Prostate gland (tissue), 2 donors: ENCODE results near the gene CAD.

ENCODE experiments used
- POLR2A ChIP-seq: fragments of 450-650 bp; IDR thresholded peaks from one replicate; pipeline ENCODE4 v1.6.1; 2016; ENCODE audit warnings: antibody characterized with exemption, mild to moderate bottlenecking
- POLR2AphosphoS5 ChIP-seq: sonication (generic); formaldehyde crosslinking; IDR thresholded peaks from one replicate; pipeline ENCODE4 v1.6.1; 2017; ENCODE audit warnings: antibody characterized with exemption
- TF ChIP-seq, protein P1 (sequence below), 4 experiments: fragments of 200-600 bp in 2 of 4; fragments of 450-650 bp in 2 of 4; sonication (generic) in 2 of 4; IDR thresholded peaks; 1 replicate in 3 of 4; 2 replicates in 1 of 4; pipeline ENCODE4 v1.5.1; 2016 to 2019; ENCODE audit warnings: antibody characterized with exemption in 4 of 4, mild to moderate bottlenecking in 2 of 4, moderate library complexity in 2 of 4

DNA sequence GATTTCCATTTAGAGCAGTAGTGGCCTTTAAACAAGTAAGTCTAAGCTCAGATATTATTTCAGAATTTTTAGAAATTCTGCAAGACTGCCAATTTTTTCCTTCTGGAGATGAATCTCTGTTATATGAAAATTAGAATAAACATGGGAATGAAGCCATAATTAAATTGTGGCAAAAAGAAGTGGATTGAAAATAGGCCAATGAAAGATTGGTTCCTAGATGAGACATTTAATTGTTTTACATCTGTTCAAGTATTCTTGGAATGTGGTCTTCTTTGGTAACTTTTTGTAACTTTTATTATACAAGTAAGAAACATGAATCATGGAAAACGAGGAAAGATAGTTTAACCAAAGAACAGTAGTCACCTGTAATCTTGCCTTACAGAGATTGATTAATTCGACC is 10.3 kb downstream of the CAD start:
- TF ChIP-seq, protein P1, sequence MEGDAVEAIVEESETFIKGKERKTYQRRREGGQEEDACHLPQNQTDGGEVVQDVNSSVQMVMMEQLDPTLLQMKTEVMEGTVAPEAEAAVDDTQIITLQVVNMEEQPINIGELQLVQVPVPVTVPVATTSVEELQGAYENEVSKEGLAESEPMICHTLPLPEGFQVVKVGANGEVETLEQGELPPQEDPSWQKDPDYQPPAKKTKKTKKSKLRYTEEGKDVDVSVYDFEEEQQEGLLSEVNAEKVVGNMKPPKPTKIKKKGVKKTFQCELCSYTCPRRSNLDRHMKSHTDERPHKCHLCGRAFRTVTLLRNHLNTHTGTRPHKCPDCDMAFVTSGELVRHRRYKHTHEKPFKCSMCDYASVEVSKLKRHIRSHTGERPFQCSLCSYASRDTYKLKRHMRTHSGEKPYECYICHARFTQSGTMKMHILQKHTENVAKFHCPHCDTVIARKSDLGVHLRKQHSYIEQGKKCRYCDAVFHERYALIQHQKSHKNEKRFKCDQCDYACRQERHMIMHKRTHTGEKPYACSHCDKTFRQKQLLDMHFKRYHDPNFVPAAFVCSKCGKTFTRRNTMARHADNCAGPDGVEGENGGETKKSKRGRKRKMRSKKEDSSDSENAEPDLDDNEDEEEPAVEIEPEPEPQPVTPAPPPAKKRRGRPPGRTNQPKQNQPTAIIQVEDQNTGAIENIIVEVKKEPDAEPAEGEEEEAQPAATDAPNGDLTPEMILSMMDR (IDR thresholded peaks at IDR 0.05), result no peak
- TF ChIP-seq POLR2AphosphoS5 (no peak), POLR2A (no peak)
